Measurements from ENCODE around the gene THRB. TPM values are rescaled to one million over a fixed set of nuclear protein-coding genes. Genes with fewer than 3 reads are reported as not detected.

THRB gene
- polyA plus RNA-seq, 1 of the 3 experiments (the other 2 are of a cell fraction), result 0.02 TPM

- H3K9me2 ChIP-seq, result no peaks in the 10 kb centered on the region
- WGBS (ENCODE audit: low lambda C conversion rate), result 95% methylated on average over 4 of the region's 4 CpGs
These were observed 313.4 kb downstream of the THRB start for GRCh38 chr3:24181256-24181655.

GRCh38 chr3:24180616-24181015, 314.0 kb downstream of the THRB start:
- H4K20me1 ChIP-seq (ENCODE audit: insufficient read depth), result no peaks in the 10 kb centered on the region
- H3K9me2 ChIP-seq, result no peaks in the 10 kb centered on the region
- no peak overlapping the region for H3K4me3 ChIP-seq (ENCODE audit: low read depth in 2 of 2, low read length in 1 of 2)
- WGBS (ENCODE audit: low lambda C conversion rate), result 98% methylated on average over 3 of the region's 3 CpGs
- no peak overlapping the region for H3K4me2 ChIP-seq
- H3K9me3 ChIP-seq, result no peaks in the 10 kb centered on the region
- ChIA-PET POLR2A (no interaction called here), CTCF (interaction anchor here (1.3 kb wide), 1 partner anchor 18 kb away, joined by 3 read pairs; no protein-coding TSS in a partner anchor)
- TF ChIP-seq MEF2A (IDR thresholded peaks at IDR 0.05; ENCODE audit: borderline replicate concordance, low read depth), result no peak
- no peak for TF ChIP-seq YY1 (IDR thresholded peaks at IDR 0.05; ENCODE audit: low read depth)
- TF ChIP-seq JUND (IDR thresholded peaks at IDR 0.05), result no peak
- TF ChIP-seq, protein P1, sequence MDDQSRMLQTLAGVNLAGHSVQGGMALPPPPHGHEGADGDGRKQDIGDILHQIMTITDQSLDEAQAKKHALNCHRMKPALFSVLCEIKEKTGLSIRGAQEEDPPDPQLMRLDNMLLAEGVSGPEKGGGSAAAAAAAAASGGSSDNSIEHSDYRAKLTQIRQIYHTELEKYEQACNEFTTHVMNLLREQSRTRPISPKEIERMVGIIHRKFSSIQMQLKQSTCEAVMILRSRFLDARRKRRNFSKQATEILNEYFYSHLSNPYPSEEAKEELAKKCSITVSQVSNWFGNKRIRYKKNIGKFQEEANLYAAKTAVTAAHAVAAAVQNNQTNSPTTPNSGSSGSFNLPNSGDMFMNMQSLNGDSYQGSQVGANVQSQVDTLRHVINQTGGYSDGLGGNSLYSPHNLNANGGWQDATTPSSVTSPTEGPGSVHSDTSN (IDR thresholded peaks at IDR 0.05), result no peak
- no peak for TF ChIP-seq SMC3 (IDR thresholded peaks at IDR 0.05; ENCODE audit: low read depth, low read length)
- no peak for TF ChIP-seq ELF1 (IDR thresholded peaks at IDR 0.05)
- no peak for TF ChIP-seq NFIC (IDR thresholded peaks at IDR 0.05; ENCODE audit: borderline replicate concordance)
- TF ChIP-seq EZH2phosphoT487 (IDR thresholded peaks at IDR 0.05; ENCODE audit: borderline replicate concordance, low read depth), result no peak
- no peaks in the 10 kb centered on the region for H3K36me3 ChIP-seq (replicated peaks in 1 of 2; ENCODE audit: control insufficient read depth in 1 of 2, insufficient read depth in 2 of 2, low read length in 1 of 2)
- peaks cover 0 to 2% of the 10 kb centered on the region in 2 experiments; a peak in 1 of 4 replicates for H3K4me1 ChIP-seq (ENCODE audit: control insufficient read depth in 1 of 2, insufficient read depth in 2 of 2, low read depth in 1 of 2, low read length in 1 of 2)
- H3K27me3 ChIP-seq (ENCODE audit: insufficient read depth), result no peaks in the 10 kb centered on the region
- H2AFZ ChIP-seq (ENCODE audit: low read depth), result no peak overlapping the region
- no peak overlapping the region for H3K27ac ChIP-seq (ENCODE audit: low read depth in 2 of 2, low read length in 1 of 2)
- no peak overlapping the region for H3K9ac ChIP-seq
- DNase-seq, result no peak
- H3K79me2 ChIP-seq (ENCODE audit: insufficient read depth), result no peaks in the 10 kb centered on the region
- no peaks in the 10 kb centered on the region for H3F3A ChIP-seq (replicated peaks; ENCODE audit: insufficient read depth)

More at GRCh38 chr3:24181256-24181655, 313.4 kb downstream of the THRB start:
- H3K36me3 ChIP-seq (replicated peaks in 1 of 2; ENCODE audit: control insufficient read depth in 1 of 2, insufficient read depth in 2 of 2, low read length in 1 of 2), result no peaks in the 10 kb centered on the region
- H3K4me2 ChIP-seq, result no peak overlapping the region
- H3K4me3 ChIP-seq (ENCODE audit: low read depth in 2 of 2, low read length in 1 of 2), result no peak overlapping the region
- ChIA-PET CTCF (interaction anchor here (1.3 kb wide), 1 partner anchor 19 kb away, joined by 3 read pairs; no protein-coding TSS in a partner anchor), POLR2A (no interaction called here)
- no peaks in the 10 kb centered on the region for H3K79me2 ChIP-seq (ENCODE audit: insufficient read depth)
- H3K4me1 ChIP-seq (ENCODE audit: control insufficient read depth in 1 of 2, insufficient read depth in 2 of 2, low read depth in 1 of 2, low read length in 1 of 2), result peaks cover 0 to 7% of the 10 kb centered on the region in 2 experiments; a peak in 1 of 4 replicates
- no peak for DNase-seq
- no peak overlapping the region for H2AFZ ChIP-seq (ENCODE audit: low read depth)
- TF ChIP-seq, protein P2, sequence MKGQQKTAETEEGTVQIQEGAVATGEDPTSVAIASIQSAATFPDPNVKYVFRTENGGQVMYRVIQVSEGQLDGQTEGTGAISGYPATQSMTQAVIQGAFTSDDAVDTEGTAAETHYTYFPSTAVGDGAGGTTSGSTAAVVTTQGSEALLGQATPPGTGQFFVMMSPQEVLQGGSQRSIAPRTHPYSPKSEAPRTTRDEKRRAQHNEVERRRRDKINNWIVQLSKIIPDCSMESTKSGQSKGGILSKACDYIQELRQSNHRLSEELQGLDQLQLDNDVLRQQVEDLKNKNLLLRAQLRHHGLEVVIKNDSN (IDR thresholded peaks at IDR 0.05; ENCODE audit: borderline replicate concordance, low read depth), result no peak
- TF ChIP-seq MXI1 (IDR thresholded peaks at IDR 0.05; ENCODE audit: low read depth, low read length), result no peak
- H3K9me3 ChIP-seq, result no peaks in the 10 kb centered on the region
- H4K20me1 ChIP-seq (ENCODE audit: insufficient read depth), result no peaks in the 10 kb centered on the region
- no peaks in the 10 kb centered on the region for H3F3A ChIP-seq (replicated peaks; ENCODE audit: insufficient read depth)
- H3K27me3 ChIP-seq (ENCODE audit: insufficient read depth), result no peaks in the 10 kb centered on the region
- H3K27ac ChIP-seq (ENCODE audit: low read depth in 2 of 2, low read length in 1 of 2), result no peak overlapping the region
- no peak overlapping the region for H3K9ac ChIP-seq

GRCh38 chr3:24177201-24177600, 317.4 kb downstream of the THRB start:
- Histone ChIP-seq H3K9ac (no peak overlapping the region), H3K79me2 (ENCODE audit: insufficient read depth) (no peaks in the 10 kb centered on the region), H4K20me1 (ENCODE audit: insufficient read depth) (no peaks in the 10 kb centered on the region), H3K36me3 (replicated peaks in 1 of 2; ENCODE audit: control insufficient read depth in 1 of 2, insufficient read depth in 2 of 2, low read length in 1 of 2) (no peaks in the 10 kb centered on the region), H3K9me3 (no peaks in the 10 kb centered on the region), H3K4me2 (no peak overlapping the region), H3K27me3 (ENCODE audit: insufficient read depth) (no peaks in the 10 kb centered on the region), H3K4me1 (ENCODE audit: control insufficient read depth in 1 of 2, insufficient read depth in 2 of 2, low read depth in 1 of 2, low read length in 1 of 2) (no peaks in the 10 kb centered on the region; a peak in 1 of 4 replicates), H2AFZ (ENCODE audit: low read depth) (no peak overlapping the region), H3K9me2 (no peaks in the 10 kb centered on the region), H3K4me3 (ENCODE audit: low read depth in 2 of 2, low read length in 1 of 2) (no peak overlapping the region), H3K27ac (ENCODE audit: low read depth in 2 of 2, low read length in 1 of 2) (no peak overlapping the region), H3F3A (replicated peaks; ENCODE audit: insufficient read depth) (no peaks in the 10 kb centered on the region)
- no peak for DNase-seq
- 56% methylated on average over 5 of the region's 5 CpGs for WGBS (ENCODE audit: low lambda C conversion rate)
- POLR2A ChIA-PET, result no interaction called here
- TF ChIP-seq, protein P1 (IDR thresholded peaks at IDR 0.05), result peak; percentile 30; the same call in 1 of the 2 replicates
- TF ChIP-seq FOXM1 (IDR thresholded peaks at IDR 0.05; ENCODE audit: low read depth), result no peak
- CTCF ChIA-PET, result interaction anchor here (1.5 kb wide), 1 partner anchor 60 kb away, joined by 4 read pairs; no protein-coding TSS in a partner anchor
